HG03097 (cell line): ENCODE data around the gene RAMP1.

Experiments
- ATAC-seq: cut with Tn5 transposase; IDR thresholded peaks from one replicate; pipeline ENCODE4 v1.9.1; 2021; ENCODE audit not compliant: unreplicated experiment, low FRiP score

The RAMP1 gene

GRCh38 chr2:237876061-237876526 is 16.7 kb downstream of the RAMP1 start:
- no peak for ATAC-seq

GRCh38 chr2:237876532-237876931 is 17.1 kb downstream of the RAMP1 start:
- no peak for ATAC-seq

GRCh38 chr2:237876951-237877491 is 17.6 kb downstream of the RAMP1 start:
- no peak for ATAC-seq

- no peak for ATAC-seq
These were observed 18.3 kb downstream of the RAMP1 start for GRCh38 chr2:237877576-237878307.

GRCh38 chr2:237878321-237879057 is 19.1 kb downstream of the RAMP1 start:
- ATAC-seq = no peak

- no peak for ATAC-seq
These were observed 19.6 kb downstream of the RAMP1 start for GRCh38 chr2:237879058-237879430.

GRCh38 chr2:237879991-237880560 is 20.7 kb downstream of the RAMP1 start:
- no peak for ATAC-seq

GRCh38 chr2:237882510-237883481 is 23.4 kb downstream of the RAMP1 start:
- ATAC-seq = no peak

GRCh38 chr2:237883951-237884446 is 24.6 kb downstream of the RAMP1 start:
- no peak for ATAC-seq

- no peak for ATAC-seq
These were observed 25.3 kb downstream of the RAMP1 start for GRCh38 chr2:237884681-237885080.

GRCh38 chr2:237885111-237885930 is 25.9 kb downstream of the RAMP1 start:
- ATAC-seq = no peak

- no peak for ATAC-seq
These were observed 26.7 kb downstream of the RAMP1 start for GRCh38 chr2:237885931-237886684.

- ATAC-seq = no peak
These were observed 27.5 kb downstream of the RAMP1 start for GRCh38 chr2:237886685-237887481.

GRCh38 chr2:237888389-237888788 is 29.0 kb downstream of the RAMP1 start:
- no peak for ATAC-seq

GRCh38 chr2:237889016-237889415 is 29.6 kb downstream of the RAMP1 start:
- ATAC-seq = no peak

GRCh38 chr2:237889811-237890210 is 30.4 kb downstream of the RAMP1 start:
- no peak for ATAC-seq

- ATAC-seq = no peak
These were observed 33.1 kb downstream of the RAMP1 start for GRCh38 chr2:237892478-237892877.
